Measurements from ENCODE around the gene SLC26A9.
A peak's percentile ranks its signal among the peaks of the same experiment; 100 is the strongest.

The SLC26A9 gene

DNA sequence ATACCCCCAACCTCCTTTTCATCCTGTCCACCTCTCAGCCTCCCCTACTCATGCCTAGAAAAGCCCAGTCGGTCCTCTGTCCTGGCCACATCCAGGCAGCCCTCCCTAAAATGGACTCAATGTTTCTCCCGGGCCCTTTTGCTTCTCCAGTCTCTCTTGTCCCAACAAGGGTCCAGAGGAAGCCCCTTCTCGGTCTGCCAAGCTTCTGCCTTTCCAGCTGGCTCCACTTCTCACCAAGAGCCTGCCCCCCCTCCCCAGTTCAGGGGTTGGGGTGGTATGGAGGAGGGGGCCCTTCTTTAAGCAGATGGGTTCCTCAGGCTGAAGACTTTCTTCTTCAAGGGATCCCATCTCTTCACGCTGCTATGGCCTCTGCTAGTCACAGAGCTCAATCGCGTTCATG lies 36.0 kb upstream of the SLC26A9 start:
- DNase-seq (ENCODE audit: low read depth in 1 of 2, low spot score in 1 of 2) = no peak
- in situ Hi-C loops (cut with HindIII; ENCODE audit: low pct_unique_long_range_greater_than_20kb, low sequenced_read_pairs) = no loop called here
- TF ChIP-seq JUND (IDR thresholded peaks at IDR 0.05; ENCODE audit: low read depth) = no peak

DNA sequence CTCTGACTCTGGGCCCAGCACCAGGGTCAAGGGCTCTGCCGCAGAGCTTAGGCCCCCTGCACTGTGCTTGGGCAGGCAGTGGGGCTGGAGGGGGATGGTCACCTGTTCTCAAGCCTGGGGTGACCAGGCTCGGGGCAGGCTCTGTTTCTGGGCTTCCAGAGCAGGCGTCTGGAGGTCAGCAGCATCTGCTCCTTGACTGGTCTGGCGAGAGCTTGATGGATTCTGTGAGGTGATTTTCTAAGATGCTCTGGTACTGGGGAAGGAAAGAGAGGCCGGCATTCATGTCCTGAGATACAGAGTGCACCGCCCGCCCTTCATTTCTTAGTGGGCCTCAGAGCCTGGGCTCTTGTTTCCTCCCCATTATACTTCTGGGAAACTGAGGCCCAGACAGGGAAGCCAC lies 35.4 kb upstream of the SLC26A9 start:
- DNase-seq (ENCODE audit: low read depth in 1 of 2, low spot score in 1 of 2) = no peak
- TF ChIP-seq JUND (IDR thresholded peaks at IDR 0.05; ENCODE audit: low read depth) = no peak
- in situ Hi-C loops (cut with HindIII; ENCODE audit: low pct_unique_long_range_greater_than_20kb, low sequenced_read_pairs) = no loop called here

DNA sequence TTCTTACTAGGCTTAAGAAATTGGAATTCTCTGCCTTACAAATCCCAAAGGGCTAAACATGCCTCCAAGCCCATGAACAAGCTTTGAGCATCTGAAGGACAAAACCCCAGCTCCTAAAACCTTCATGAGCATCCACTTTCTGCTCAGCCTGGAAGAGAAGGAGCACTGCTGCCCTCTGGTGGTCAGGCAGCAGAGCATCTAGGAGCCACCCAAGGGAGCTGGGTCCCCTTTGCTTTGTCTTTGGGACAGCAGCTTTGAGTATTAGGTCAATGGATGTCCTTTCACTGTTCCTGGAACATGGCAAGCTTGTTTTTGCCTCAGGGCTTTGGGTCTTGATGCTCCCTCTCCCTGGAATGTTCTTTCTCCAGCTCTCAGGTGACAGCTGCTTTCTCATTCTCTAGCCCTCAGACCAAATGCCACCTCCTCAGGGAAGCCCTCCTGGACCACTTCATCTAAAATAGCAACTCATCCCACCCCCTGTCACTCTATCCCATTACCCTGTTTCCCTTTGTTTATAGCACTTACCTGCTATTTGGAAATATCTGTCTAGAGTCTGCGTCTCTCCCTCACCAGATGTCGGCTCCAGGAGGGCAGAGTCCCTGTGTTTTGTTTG lies 34.3 kb upstream of the SLC26A9 start:
- DNase-seq (ENCODE audit: low read depth in 1 of 2, low spot score in 1 of 2) = peak; percentile 61 to 88
- in situ Hi-C loops (cut with HindIII; ENCODE audit: low pct_unique_long_range_greater_than_20kb, low sequenced_read_pairs) = no loop called here
- TF ChIP-seq JUND (IDR thresholded peaks at IDR 0.05; ENCODE audit: low read depth) = no peak

DNA sequence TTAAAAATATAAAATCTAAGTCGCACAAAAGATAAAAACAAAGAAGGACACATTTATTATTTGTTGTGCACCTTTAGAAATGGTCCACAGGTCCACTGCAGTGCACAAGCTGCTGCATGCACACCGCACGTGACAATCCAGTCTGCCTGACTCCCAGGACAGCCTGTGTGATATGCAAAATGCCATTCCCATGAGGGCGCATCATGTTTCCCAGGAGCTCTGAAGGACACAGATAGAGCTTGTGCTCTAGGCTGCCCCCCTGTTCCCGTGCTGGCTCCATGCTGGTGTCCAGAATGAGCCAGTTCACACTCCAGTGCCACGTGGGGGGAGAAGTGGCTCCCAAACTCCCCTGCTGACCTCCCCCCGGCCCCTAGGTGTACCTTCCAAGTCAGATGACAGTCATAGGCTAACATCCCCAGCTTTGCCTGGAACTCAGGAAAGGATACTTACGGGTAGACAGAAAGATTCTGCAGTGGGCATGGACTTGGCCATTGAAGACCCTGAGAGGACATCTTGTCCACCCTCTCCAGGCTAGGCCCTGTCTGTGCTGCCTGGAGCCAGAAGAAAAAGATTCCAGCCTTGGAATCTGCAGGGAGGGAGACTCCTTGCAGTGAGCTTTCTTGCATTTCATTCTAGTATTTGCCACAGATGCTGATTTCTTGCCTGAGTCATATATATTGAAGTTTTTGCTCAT lies 33.6 kb upstream of the SLC26A9 start:
- no peak for TF ChIP-seq JUND (IDR thresholded peaks at IDR 0.05; ENCODE audit: low read depth)
- no peak for DNase-seq (ENCODE audit: low read depth in 1 of 2, low spot score in 1 of 2)
- in situ Hi-C loops (cut with HindIII; ENCODE audit: low pct_unique_long_range_greater_than_20kb, low sequenced_read_pairs) = no loop called here

DNA sequence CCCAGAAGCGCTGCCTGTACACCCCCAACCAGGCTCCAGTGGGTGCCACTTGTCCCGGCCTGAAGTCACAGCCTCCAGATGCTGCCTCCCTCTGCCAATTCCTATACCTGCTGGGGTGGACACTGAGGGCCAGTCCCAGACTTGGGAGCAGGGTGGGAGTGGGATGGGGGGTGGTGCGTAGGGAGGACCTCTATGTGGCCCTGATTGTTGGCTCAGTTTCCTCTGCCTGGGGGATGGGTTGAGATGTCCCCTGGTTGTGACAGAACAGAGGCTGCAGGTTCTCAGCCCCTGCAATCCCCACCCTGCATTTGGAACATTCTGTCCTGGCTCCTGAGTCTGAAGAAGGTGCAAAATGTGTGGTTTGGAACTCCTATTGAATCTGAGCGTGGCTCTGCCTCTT lies 32.8 kb upstream of the SLC26A9 start:
- TF ChIP-seq JUND (IDR thresholded peaks at IDR 0.05; ENCODE audit: low read depth) = no peak
- in situ Hi-C loops (cut with HindIII; ENCODE audit: low pct_unique_long_range_greater_than_20kb, low sequenced_read_pairs) = no loop called here
- no peak for DNase-seq (ENCODE audit: low read depth in 1 of 2, low spot score in 1 of 2)

DNA sequence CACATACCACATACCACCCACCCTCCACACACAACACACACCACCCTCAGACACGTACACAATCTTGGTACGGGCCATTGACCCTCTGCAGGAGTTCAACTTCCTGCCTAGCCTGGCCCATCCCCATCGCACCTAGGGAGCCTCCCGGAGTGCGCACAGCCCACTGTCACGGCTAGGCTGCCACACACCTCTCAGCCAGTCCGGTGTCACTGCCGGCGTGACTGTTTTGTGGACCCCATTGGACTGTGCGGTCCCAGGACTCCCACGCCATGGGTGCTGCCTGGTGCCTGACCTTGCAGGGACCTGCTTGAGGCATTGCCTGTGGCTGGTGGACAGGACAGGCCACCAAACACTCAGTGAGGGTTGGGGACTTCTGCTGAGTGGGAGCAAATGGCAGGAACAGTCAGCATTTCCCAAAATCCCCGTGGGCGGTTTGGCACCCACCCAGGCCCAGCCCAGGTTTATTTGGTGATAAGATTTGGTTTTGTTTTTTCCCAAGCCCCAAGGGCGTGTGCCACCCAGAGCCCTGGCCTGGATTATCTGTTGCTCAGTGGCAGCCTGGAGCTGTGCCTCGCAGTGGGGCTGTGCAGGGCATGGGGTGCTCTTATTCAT lies 32.2 kb upstream of the SLC26A9 start:
- in situ Hi-C loops (cut with HindIII; ENCODE audit: low pct_unique_long_range_greater_than_20kb, low sequenced_read_pairs) = no loop called here
- DNase-seq (ENCODE audit: low read depth in 1 of 2, low spot score in 1 of 2) = no peak

DNA sequence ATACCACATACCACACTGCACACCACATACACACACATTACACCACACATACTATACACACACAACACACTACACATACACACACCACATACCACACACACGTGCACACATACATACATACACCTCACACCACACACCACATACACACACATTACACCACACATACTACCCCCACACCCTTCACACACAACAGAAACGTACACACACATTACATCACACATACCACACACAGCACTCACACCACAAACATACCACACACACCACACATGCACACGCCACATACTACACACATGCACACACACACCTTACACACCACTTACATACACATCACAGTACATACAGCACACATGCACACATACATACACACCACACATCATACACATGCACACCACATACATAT lies 31.5 kb upstream of the SLC26A9 start:
- TF ChIP-seq JUND (IDR thresholded peaks at IDR 0.05; ENCODE audit: low read depth) = no peak
- in situ Hi-C loops (cut with HindIII; ENCODE audit: low pct_unique_long_range_greater_than_20kb, low sequenced_read_pairs) = no loop called here
- DNase-seq (ENCODE audit: low read depth in 1 of 2, low spot score in 1 of 2) = no peak

More for the DNA sequence above, 32.2 kb upstream of the SLC26A9 start:
- TF ChIP-seq JUND (IDR thresholded peaks at IDR 0.05; ENCODE audit: low read depth) = no peak

DNA sequence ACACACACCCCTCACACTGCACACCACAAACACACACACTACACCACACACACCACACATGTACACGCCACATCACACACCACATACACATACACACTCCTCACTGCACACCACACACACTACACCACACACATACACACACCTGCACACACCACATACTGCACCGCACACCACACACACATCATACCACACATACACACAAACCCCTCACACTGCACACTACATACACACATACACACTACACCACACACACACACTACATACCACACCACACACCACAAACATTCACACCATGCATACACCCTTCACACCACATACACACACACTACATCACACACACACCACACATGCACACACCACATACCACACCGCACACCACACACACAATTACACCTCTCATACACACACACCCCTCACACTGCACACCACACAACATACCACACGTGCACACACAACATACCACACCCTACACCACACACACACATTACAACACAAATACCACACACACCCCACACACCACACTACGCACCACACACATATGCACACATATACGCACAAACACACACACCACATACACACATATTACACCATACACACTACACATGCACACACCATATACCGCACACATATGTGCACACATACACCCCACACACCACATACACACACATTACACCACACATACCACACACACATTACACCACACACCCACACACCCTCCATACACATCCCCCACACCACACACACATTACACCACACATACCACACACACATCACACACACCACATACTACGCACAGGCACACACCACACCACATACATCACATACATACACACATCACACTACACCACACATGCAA lies 30.3 kb upstream of the SLC26A9 start:
- TF ChIP-seq JUND (IDR thresholded peaks at IDR 0.05; ENCODE audit: low read depth) = no peak
- in situ Hi-C loops (cut with HindIII; ENCODE audit: low pct_unique_long_range_greater_than_20kb, low sequenced_read_pairs) = no loop called here
- no peak for DNase-seq (ENCODE audit: low read depth in 1 of 2, low spot score in 1 of 2)

DNA sequence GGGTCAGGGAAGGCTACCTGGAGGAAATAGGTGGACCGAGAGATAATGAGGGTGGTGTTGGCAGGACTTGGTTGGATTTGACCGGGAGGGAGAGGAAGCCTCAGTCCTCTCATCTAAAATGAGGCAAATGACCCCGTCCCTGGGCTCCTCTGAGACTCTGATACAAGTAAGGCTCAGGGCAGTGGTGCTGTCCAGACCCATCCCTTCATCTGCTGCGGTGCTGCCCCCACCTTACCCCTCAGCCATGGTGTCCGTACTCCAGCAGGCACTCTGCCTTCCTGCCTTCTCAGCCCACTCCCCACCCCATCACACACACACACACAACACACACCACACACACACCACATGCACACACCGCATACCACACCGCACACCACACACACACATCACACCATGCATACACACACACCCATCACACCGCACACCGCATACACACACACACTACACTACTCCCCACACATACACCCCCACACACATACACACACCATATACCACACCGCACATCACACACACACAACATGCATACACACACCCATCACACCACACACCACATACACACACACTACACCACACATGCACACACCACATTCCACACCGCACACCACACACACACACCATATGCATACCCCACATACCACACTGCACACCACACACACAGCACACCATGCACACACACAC lies 29.4 kb upstream of the SLC26A9 start:
- no peak for DNase-seq (ENCODE audit: low read depth in 1 of 2, low spot score in 1 of 2)
- in situ Hi-C loops (cut with HindIII; ENCODE audit: low pct_unique_long_range_greater_than_20kb, low sequenced_read_pairs) = no loop called here
- no peak for TF ChIP-seq JUND (IDR thresholded peaks at IDR 0.05; ENCODE audit: low read depth)

DNA sequence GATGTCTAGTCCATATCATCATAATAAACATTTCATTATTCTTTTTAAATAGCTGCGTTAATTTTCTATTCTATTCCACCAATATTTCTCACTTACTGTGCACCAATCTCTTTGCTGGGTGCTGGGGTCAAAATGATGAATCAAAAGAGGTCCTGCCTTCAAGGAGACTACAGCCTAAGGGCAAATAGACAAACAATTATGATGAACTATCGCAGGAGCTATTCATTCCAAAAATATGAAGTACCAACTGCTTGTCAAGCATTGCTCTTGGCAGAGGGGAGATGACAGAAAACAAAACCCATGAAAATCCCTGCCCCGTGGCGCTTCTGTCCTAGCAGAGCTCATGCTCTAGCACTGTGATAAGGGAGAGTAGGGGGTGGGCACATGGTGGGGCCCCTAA lies 28.8 kb upstream of the SLC26A9 start:
- no peak for DNase-seq (ENCODE audit: low read depth in 1 of 2, low spot score in 1 of 2)
- TF ChIP-seq JUND (IDR thresholded peaks at IDR 0.05; ENCODE audit: low read depth) = no peak
- in situ Hi-C loops (cut with HindIII; ENCODE audit: low pct_unique_long_range_greater_than_20kb, low sequenced_read_pairs) = no loop called here

DNA sequence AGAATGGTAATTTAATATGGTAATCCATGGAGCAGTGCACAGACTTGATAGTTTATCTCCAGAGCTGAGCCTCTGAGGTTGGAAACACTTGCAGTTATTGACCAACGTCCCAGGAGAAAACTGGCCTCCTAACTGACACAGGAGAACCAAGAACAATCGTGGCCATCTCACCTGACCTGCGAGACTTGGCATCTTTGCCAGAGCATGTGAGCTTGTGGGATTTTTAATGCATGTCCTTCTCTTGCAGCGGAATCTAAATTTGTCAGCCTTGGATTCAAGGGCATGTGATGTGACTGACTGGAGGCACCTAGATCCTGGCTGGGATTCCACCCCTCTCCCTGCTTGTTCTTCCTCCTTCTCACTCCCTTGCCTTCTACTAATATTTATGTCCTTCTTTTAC lies 27.8 kb upstream of the SLC26A9 start:
- in situ Hi-C loops (cut with HindIII; ENCODE audit: low pct_unique_long_range_greater_than_20kb, low sequenced_read_pairs) = no loop called here

DNA sequence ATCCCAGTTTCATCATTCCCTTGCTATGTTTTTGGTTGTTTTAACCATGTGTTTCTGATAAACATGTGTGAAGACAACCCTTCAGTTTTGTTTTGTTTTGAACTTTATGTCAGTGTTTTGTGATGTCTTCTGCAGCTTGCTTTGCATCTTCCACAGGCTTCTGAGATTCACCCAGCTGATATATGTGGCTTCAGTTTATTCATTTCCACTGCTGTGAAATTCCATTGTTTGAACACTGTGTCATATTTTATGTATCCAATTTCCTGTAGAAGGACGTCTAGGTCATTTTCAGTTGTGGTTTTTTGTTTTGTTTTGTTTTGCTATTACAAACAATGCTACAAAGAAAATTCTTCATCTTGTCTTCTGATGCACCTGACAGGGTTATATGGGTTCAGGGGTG lies 27.2 kb upstream of the SLC26A9 start:
- no peak for TF ChIP-seq JUND (IDR thresholded peaks at IDR 0.05; ENCODE audit: low read depth)
- DNase-seq (ENCODE audit: low read depth in 1 of 2, low spot score in 1 of 2) = no peak
- in situ Hi-C loops (cut with HindIII; ENCODE audit: low pct_unique_long_range_greater_than_20kb, low sequenced_read_pairs) = no loop called here

More for the DNA sequence above, 27.8 kb upstream of the SLC26A9 start:
- no peak for TF ChIP-seq JUND (IDR thresholded peaks at IDR 0.05; ENCODE audit: low read depth)
- no peak for DNase-seq (ENCODE audit: low read depth in 1 of 2, low spot score in 1 of 2)
